Natural killer cell (primary cell): ENCODE data around the gene HMSD. TPM values are rescaled to one million over a fixed set of nuclear protein-coding genes. Genes with fewer than 3 reads are reported as not detected.

Experiments used
- ATAC-seq, 3 donors: fragments of 150-1000 bp in 2 of 3; fragments of 200-7000 bp in 1 of 3; cut with Tn5 transposase; 1 replicate in 1 of 3; 2 replicates in 2 of 3; pipeline ENCODE4 v1.10.0; 2021; ENCODE audit warnings: mild to moderate bottlenecking in 2 of 3, moderate library complexity in 2 of 3
- DNase-seq, 2 donors: peaks; one replicate each; pipeline versions ENCODE4 v3.0.0 to v3.0.0-alpha.2; 2013 to 2021; ENCODE audit warnings: mixed read lengths in 1 of 2
- H3K27ac ChIP-seq: one replicate; pipeline ENCODE4 v1.5.1; 2013; ENCODE audit warnings: mild to moderate bottlenecking, low read length
- H3K27me3 ChIP-seq: one replicate; pipeline ENCODE4 v1.6.1; 2013; ENCODE audit warnings: low read length; ENCODE audit not compliant: control insufficient read depth, insufficient read depth
- H3K36me3 ChIP-seq: one replicate; pipeline ENCODE4 v1.6.1; 2013; ENCODE audit warnings: low read length; ENCODE audit not compliant: control insufficient read depth, insufficient read depth
- H3K4me1 ChIP-seq: one replicate; pipeline ENCODE4 v1.6.1; 2013; ENCODE audit warnings: low read length; ENCODE audit not compliant: control insufficient read depth, insufficient read depth
- H3K4me3 ChIP-seq: one replicate; pipeline ENCODE4 v1.5.1; 2013; ENCODE audit warnings: low read length
- H3K9me3 ChIP-seq: one replicate; pipeline ENCODE4 v1.6.1; 2013; ENCODE audit warnings: low read length; ENCODE audit not compliant: control insufficient read depth, insufficient read depth
- H3K27ac Mint-ChIP-seq, 2 donors: one replicate each; pipeline ENCODE4 v1.8.0; 2022; ENCODE audit warnings: mild to moderate bottlenecking in 2 of 2, mixed read lengths in 2 of 2, moderate library complexity in 1 of 2
- H3K27me3 Mint-ChIP-seq, 2 donors: one replicate each; pipeline ENCODE4 v1.8.0; 2022; ENCODE audit warnings: low read depth in 2 of 2, mixed read lengths in 2 of 2
- H3K36me3 Mint-ChIP-seq: one replicate; pipeline ENCODE4 v1.8.0; 2022; ENCODE audit warnings: mixed read lengths
- H3K4me1 Mint-ChIP-seq, 2 donors: one replicate each; pipeline ENCODE4 v1.8.0; 2022; ENCODE audit warnings: mixed read lengths in 2 of 2
- H3K4me3 Mint-ChIP-seq: one replicate; pipeline ENCODE4 v1.8.0; 2022; ENCODE audit warnings: mild to moderate bottlenecking, moderate library complexity, mixed read lengths
- H3K9me3 Mint-ChIP-seq, 2 donors: one replicate each; pipeline ENCODE4 v1.8.0; 2022; ENCODE audit warnings: mixed read lengths in 2 of 2
- WGBS: methylation state at CpG from one replicate; pipeline ENCODE4 v1.1.7; 2013; ENCODE audit warnings: missing lambda C conversion rate; ENCODE audit not compliant: insufficient coverage; 5-methylcytosine and 5-hydroxymethylcytosine counted together
- intact Hi-C: fragments of 100-400 bp; cut with micrococcal nuclease; formaldehyde crosslinking; loops from one replicate; pipeline ENCODE4 v1.14.2; 2022
- total RNA-seq, 4 donors: library from RNA; stranded (reverse); fragments of 120-200 nt in 1 of 4; gene quantifications; one replicate each; pipeline versions ENCODE4 v1.2.3 to v1.2.4, GENCODE V29; 2013 to 2022
- TF ChIP-seq, protein P1 (sequence below): fragments of 200-600 bp; IDR thresholded peaks from one replicate; pipeline ENCODE4 v1.8.0; 2022; ENCODE audit warnings: antibody characterized with exemption

Gene HMSD
- total RNA-seq, 3 donors from 2014 or later (not counting 1 experiment from before 2014, with no cell fraction given) = not detected

DNA sequence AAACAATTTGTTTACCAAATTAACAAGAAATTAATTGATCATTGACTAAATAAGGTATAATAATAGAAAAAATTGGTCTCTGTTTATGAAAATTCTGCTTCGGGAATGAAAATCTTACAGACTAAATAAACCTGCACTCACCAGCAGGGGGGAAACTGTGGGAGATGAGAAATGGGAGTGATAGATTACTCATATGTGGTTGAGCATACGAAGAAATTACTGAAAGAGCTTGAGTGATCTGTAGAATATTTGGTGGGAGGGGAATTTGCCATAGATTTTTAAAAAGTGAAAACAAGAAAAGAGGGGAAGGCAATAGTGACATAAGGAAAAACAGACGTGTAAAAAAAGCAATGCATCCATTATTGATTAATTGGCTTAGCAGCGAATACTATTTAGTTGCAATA lies 2.2 kb downstream of the HMSD start:
- 68% methylated on average over 3 of the region's 4 CpGs for WGBS
- DNase-seq = peak in 1 of 2 donors; percentile 19
- Histone ChIP-seq H3K27me3 (peaks cover 11% of the 10 kb centered on the region), H3K4me3 (no peak overlapping the region), H3K36me3 (no peaks in the 10 kb centered on the region), H3K9me3 (no peaks in the 10 kb centered on the region), H3K27ac (no peak overlapping the region), H3K4me1 (peaks cover 6% of the 10 kb centered on the region)
- H3K4me3 Mint-ChIP-seq = no peak overlapping the region
- H3K27ac Mint-ChIP-seq = no peak overlapping the region
- H3K4me1 Mint-ChIP-seq = peaks cover 0 to 10% of the 10 kb centered on the region in 2 donors
- no peaks in the 10 kb centered on the region for H3K36me3 Mint-ChIP-seq
- ATAC-seq = no peak
- TF ChIP-seq, protein P1, sequence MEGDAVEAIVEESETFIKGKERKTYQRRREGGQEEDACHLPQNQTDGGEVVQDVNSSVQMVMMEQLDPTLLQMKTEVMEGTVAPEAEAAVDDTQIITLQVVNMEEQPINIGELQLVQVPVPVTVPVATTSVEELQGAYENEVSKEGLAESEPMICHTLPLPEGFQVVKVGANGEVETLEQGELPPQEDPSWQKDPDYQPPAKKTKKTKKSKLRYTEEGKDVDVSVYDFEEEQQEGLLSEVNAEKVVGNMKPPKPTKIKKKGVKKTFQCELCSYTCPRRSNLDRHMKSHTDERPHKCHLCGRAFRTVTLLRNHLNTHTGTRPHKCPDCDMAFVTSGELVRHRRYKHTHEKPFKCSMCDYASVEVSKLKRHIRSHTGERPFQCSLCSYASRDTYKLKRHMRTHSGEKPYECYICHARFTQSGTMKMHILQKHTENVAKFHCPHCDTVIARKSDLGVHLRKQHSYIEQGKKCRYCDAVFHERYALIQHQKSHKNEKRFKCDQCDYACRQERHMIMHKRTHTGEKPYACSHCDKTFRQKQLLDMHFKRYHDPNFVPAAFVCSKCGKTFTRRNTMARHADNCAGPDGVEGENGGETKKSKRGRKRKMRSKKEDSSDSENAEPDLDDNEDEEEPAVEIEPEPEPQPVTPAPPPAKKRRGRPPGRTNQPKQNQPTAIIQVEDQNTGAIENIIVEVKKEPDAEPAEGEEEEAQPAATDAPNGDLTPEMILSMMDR = no peak
- peaks cover 32 to 51% of the 10 kb centered on the region in 2 donors for H3K27me3 Mint-ChIP-seq
- intact Hi-C loops = no loop called here
- peaks cover 0 to 3% of the 10 kb centered on the region in 2 donors for H3K9me3 Mint-ChIP-seq

DNA sequence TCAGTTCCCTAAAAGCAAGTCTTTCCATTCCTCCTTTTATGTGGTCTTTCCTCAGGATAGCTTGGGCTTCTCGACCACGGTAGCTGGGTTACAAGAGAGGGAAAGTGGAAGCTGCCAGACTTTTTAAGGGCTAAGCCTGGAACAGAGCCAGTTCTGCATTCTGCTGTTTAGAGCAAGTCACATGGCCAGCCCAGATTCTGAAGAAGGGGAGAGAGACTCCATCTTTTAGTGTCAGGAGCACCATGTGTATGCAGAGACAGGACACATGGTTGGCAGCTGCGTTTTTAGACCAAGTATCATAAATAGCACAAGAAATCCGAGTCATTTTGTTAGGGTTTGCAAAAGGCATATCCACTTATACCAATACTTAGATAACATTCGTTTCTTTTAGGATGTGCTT lies 4.7 kb downstream of the HMSD start:
- Histone ChIP-seq H3K36me3 (no peaks in the 10 kb centered on the region), H3K4me1 (peaks cover 6% of the 10 kb centered on the region), H3K9me3 (no peaks in the 10 kb centered on the region), H3K27ac (no peak overlapping the region), H3K4me3 (no peak overlapping the region), H3K27me3 (peaks cover 7% of the 10 kb centered on the region)
- DNase-seq = no peak
- H3K27me3 Mint-ChIP-seq = peaks cover 26 to 51% of the 10 kb centered on the region in 2 donors
- TF ChIP-seq, protein P1 = no peak
- peaks cover 0 to 9% of the 10 kb centered on the region in 2 donors for H3K4me1 Mint-ChIP-seq
- H3K4me3 Mint-ChIP-seq = no peak overlapping the region
- WGBS = 49% methylated on average over 4 of the region's 5 CpGs
- H3K9me3 Mint-ChIP-seq = peaks cover 0 to 3% of the 10 kb centered on the region in 2 donors
- no peak overlapping the region for H3K27ac Mint-ChIP-seq
- no peaks in the 10 kb centered on the region for H3K36me3 Mint-ChIP-seq
- intact Hi-C loops = no loop called here
- no peak for ATAC-seq

DNA sequence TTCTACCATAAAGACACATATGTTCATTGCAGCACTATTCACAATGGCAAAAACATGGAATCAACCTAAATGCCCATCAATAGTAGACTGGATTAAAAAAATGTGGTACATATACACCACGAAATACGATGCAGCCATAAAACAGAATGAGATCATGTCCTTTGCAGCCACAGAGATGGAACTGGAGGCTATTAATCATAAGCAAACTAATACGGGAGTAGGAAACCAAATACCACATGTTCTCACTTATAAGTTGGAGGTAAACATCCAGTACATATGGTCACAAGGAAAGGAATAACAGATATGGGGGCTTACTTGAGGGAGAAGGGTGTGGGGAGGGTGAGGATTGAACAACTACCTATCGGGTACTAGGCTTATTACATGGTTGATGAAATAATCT lies 7.7 kb downstream of the HMSD start:
- Mint-ChIP-seq H3K9me3 (no peaks in the 10 kb centered on the region), H3K27ac (no peak overlapping the region), H3K4me1 (no peaks in the 10 kb centered on the region), H3K36me3 (no peaks in the 10 kb centered on the region), H3K4me3 (no peak overlapping the region), H3K27me3 (peaks cover 22 to 48% of the 10 kb centered on the region in 2 donors)
- Histone ChIP-seq H3K4me3 (no peak overlapping the region), H3K4me1 (no peaks in the 10 kb centered on the region), H3K9me3 (no peaks in the 10 kb centered on the region), H3K27ac (no peak overlapping the region), H3K36me3 (no peaks in the 10 kb centered on the region), H3K27me3 (peaks cover 4% of the 10 kb centered on the region)
- TF ChIP-seq, protein P1 = no peak
- 57% methylated on average over 2 of the region's 4 CpGs for WGBS
- ATAC-seq (no peak), DNase-seq (no peak)
- intact Hi-C loops = no loop called here

DNA sequence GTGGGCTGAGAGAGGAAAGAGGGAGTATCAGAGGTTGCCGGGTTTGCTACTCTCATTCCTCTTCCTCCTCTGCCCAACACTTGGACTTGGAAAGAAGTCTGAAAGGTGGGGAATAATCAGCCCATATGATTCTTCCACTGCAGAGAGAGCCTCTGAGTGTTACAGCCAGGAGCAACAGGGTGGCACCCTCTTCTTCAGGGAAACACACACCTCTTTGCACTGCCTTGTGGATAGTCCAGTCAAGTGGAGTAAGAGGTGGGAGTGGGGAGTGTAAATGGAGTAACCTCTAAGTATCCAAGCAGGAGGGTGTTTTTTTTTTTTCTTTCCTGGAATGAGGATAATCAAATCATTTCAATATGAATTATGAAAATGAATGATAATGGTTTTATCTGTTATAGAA lies 11.8 kb downstream of the HMSD start:
- Histone ChIP-seq H3K4me1 (no peaks in the 10 kb centered on the region), H3K9me3 (no peaks in the 10 kb centered on the region), H3K36me3 (no peaks in the 10 kb centered on the region), H3K27me3 (peaks cover 4% of the 10 kb centered on the region), H3K27ac (no peak overlapping the region), H3K4me3 (no peak overlapping the region)
- TF ChIP-seq, protein P1 = no peak
- Mint-ChIP-seq H3K36me3 (no peaks in the 10 kb centered on the region), H3K9me3 (no peaks in the 10 kb centered on the region), H3K4me1 (no peaks in the 10 kb centered on the region), H3K27me3 (peaks cover 27 to 47% of the 10 kb centered on the region in 2 donors), H3K4me3 (no peak overlapping the region), H3K27ac (no peak overlapping the region)
- DNase-seq (no peak), ATAC-seq (no peak)
- WGBS = no CpG with 5 or more reads among the region's 1 CpG
- intact Hi-C loops = no loop called here
